Caco-2 (cell line): Measurements from ENCODE around the gene FGD2. TPM values are rescaled to one million over a fixed set of nuclear protein-coding genes. Genes with fewer than 3 reads are reported as not detected.

Source experiments
- BruUV-seq: library from RNA; stranded (reverse); fragments of 400-500 nt; replicated peaks from 2 replicates; lab custom pipeline; 2021; lab: Mats Ljungman, UMichigan
- CTCF ChIA-PET: fragments of 300-600 bp; sonication (Branson Sonifier 250); formaldehyde crosslinking; loops from one replicate; lab custom pipeline; 2022; ENCODE audit warnings: antibody characterized with exemption; lab: Charles Lee
- POLR2A ChIA-PET: fragments of 300-600 bp; sonication (Branson Sonifier 250); formaldehyde crosslinking; loops from one replicate; lab custom pipeline; 2022; ENCODE audit warnings: antibody characterized with exemption; lab: Charles Lee
- DNase-seq, 2 experiments: peaks; one replicate each; pipeline versions ENCODE4 v3.0.0 to v3.0.0-alpha.2; 2020 to 2022
- H3K27me3 ChIP-seq: replicated peaks from 2 replicates; pipeline ENCODE4 v1.6.0; 2011; ENCODE audit warnings: low read length; ENCODE audit not compliant: control insufficient read depth, insufficient read depth
- H3K36me3 ChIP-seq: 2 replicates; pipeline ENCODE4 v1.5.1; 2011; ENCODE audit warnings: low read length; ENCODE audit not compliant: control insufficient read depth, insufficient read depth
- H3K4me1 ChIP-seq: fragments of 250-450 bp; sonication (Bioruptor Pico); 2 replicates; pipeline ENCODE4 v1.5.1; 2020; ENCODE audit warnings: mild to moderate bottlenecking
- H3K4me3 ChIP-seq: 2 replicates; pipeline ENCODE4 v1.5.1; 2011; ENCODE audit warnings: low read depth, mild to moderate bottlenecking, control low read depth, low read length
- H3K9me3 ChIP-seq: fragments of 250-450 bp; sonication (Bioruptor Pico); 2 replicates; pipeline ENCODE4 v1.5.1; 2020; ENCODE audit warnings: mild to moderate bottlenecking, moderate library complexity
- H3K27ac Mint-ChIP-seq: one replicate; pipeline ENCODE4 v1.8.0; 2022; ENCODE audit warnings: mixed read lengths; ENCODE audit not compliant: unreplicated experiment
- H3K27me3 Mint-ChIP-seq: one replicate; pipeline ENCODE4 v1.8.0; 2022; ENCODE audit warnings: mixed read lengths; ENCODE audit not compliant: insufficient read depth, unreplicated experiment
- H3K36me3 Mint-ChIP-seq: one replicate; pipeline ENCODE4 v1.8.0; 2022; ENCODE audit warnings: mild to moderate bottlenecking, mixed read lengths; ENCODE audit not compliant: insufficient read depth, unreplicated experiment
- H3K4me1 Mint-ChIP-seq: one replicate; pipeline ENCODE4 v1.8.0; 2022; ENCODE audit warnings: low read depth, mixed read lengths; ENCODE audit not compliant: unreplicated experiment
- H3K4me3 Mint-ChIP-seq: one replicate; pipeline ENCODE4 v1.8.0; 2022; ENCODE audit warnings: mild to moderate bottlenecking, moderate library complexity, mixed read lengths; ENCODE audit not compliant: unreplicated experiment
- H3K9me3 Mint-ChIP-seq: one replicate; pipeline ENCODE4 v1.8.0; 2022; ENCODE audit warnings: mixed read lengths; ENCODE audit not compliant: unreplicated experiment
- CTCF ChIP-seq, 2 experiments: fragments of 200-600 bp in 1 of 2; IDR thresholded peaks; 1 replicate in 1 of 2; 2 replicates in 1 of 2; pipeline versions ENCODE4 v1.5.1 to v1.8.0; 2011 to 2022; ENCODE audit warnings: antibody characterized with exemption in 1 of 2, control low read depth in 1 of 2, inconsistent platforms in 1 of 2, low read depth in 1 of 2, low read length in 1 of 2, mild to moderate bottlenecking in 1 of 2, moderate library complexity in 1 of 2; ENCODE audit not compliant: insufficient read depth in 1 of 2, severe bottlenecking in 1 of 2, unreplicated experiment in 1 of 2
- intact Hi-C: fragments of 100-400 bp; cut with micrococcal nuclease; formaldehyde crosslinking; loops from one replicate; pipeline ENCODE4 v1.10.0; 2022; ENCODE audit not compliant: unreplicated experiment
- total RNA-seq: library from RNA; stranded (reverse); gene quantifications from 2 replicates; pipeline ENCODE4 v1.2.3, GENCODE V29; 2022

Gene FGD2
- total RNA-seq, 1 experiment from 2014 or later: not detected

- Mint-ChIP-seq H3K27ac (no peak overlapping the region), H3K27me3 (no peaks in the 10 kb centered on the region), H3K9me3 (no peaks in the 10 kb centered on the region), H3K36me3 (no peaks in the 10 kb centered on the region), H3K4me3 (no peak overlapping the region), H3K4me1 (peaks cover 7% of the 10 kb centered on the region)
- no peaks in the 10 kb centered on the region for H3K36me3 ChIP-seq
- CTCF ChIA-PET: interaction anchor here (1.5 kb wide), 1 partner anchor 50 kb away, joined by 3 read pairs; no protein-coding TSS in a partner anchor
- no peak overlapping the region for H3K4me3 ChIP-seq
- intact Hi-C loops: no loop called here
- TF ChIP-seq CTCF (IDR thresholded peaks at IDR 0.05; ENCODE audit: insufficient read depth in 1 of 2, low read depth in 1 of 2, low read length in 1 of 2, severe bottlenecking in 1 of 2, unreplicated experiment in 1 of 2): no peak
- DNase-seq: no peak
- no peaks in the 10 kb centered on the region for H3K27me3 ChIP-seq
- no TSS peak for BruUV-seq
- H3K9me3 ChIP-seq: no peaks in the 10 kb centered on the region
- no peaks in the 10 kb centered on the region for H3K4me1 ChIP-seq
- POLR2A ChIA-PET: no interaction called here
Measured at GRCh38 chr6:37068356-37069270, 63.2 kb downstream of the FGD2 start.

GRCh38 chr6:37069639-37070038 is 64.2 kb downstream of the FGD2 start:
- Mint-ChIP-seq H3K27me3 (no peaks in the 10 kb centered on the region), H3K4me1 (peaks cover 7% of the 10 kb centered on the region), H3K9me3 (no peaks in the 10 kb centered on the region), H3K27ac (no peak overlapping the region), H3K36me3 (no peaks in the 10 kb centered on the region), H3K4me3 (no peak overlapping the region)
- ChIA-PET POLR2A (no interaction called here), CTCF (no interaction called here)
- DNase-seq: no peak
- intact Hi-C loops: no loop called here
- no peak overlapping the region for H3K4me3 ChIP-seq
- no peaks in the 10 kb centered on the region for H3K9me3 ChIP-seq
- H3K36me3 ChIP-seq: no peaks in the 10 kb centered on the region
- H3K4me1 ChIP-seq: no peaks in the 10 kb centered on the region
- no peak for TF ChIP-seq CTCF (IDR thresholded peaks at IDR 0.05; ENCODE audit: insufficient read depth in 1 of 2, low read depth in 1 of 2, low read length in 1 of 2, severe bottlenecking in 1 of 2, unreplicated experiment in 1 of 2)
- no TSS peak for BruUV-seq
- no peaks in the 10 kb centered on the region for H3K27me3 ChIP-seq

- no peaks in the 10 kb centered on the region for H3K36me3 ChIP-seq
- no peak overlapping the region for H3K4me3 ChIP-seq
- H3K27me3 ChIP-seq: no peaks in the 10 kb centered on the region
- no peaks in the 10 kb centered on the region for H3K9me3 ChIP-seq
- ChIA-PET POLR2A (no interaction called here), CTCF (no interaction called here)
- intact Hi-C loops: no loop called here
- peaks cover 7% of the 10 kb centered on the region for H3K4me1 Mint-ChIP-seq
- no peaks in the 10 kb centered on the region for H3K9me3 Mint-ChIP-seq
- H3K4me1 ChIP-seq: no peaks in the 10 kb centered on the region
- BruUV-seq: no TSS peak
- no peak overlapping the region for H3K27ac Mint-ChIP-seq
- H3K27me3 Mint-ChIP-seq: no peaks in the 10 kb centered on the region
- no peak for TF ChIP-seq CTCF (IDR thresholded peaks at IDR 0.05; ENCODE audit: insufficient read depth in 1 of 2, low read depth in 1 of 2, low read length in 1 of 2, severe bottlenecking in 1 of 2, unreplicated experiment in 1 of 2)
- DNase-seq: no peak
- no peaks in the 10 kb centered on the region for H3K36me3 Mint-ChIP-seq
- no peak overlapping the region for H3K4me3 Mint-ChIP-seq
Measured at GRCh38 chr6:37072526-37072925, 67.1 kb downstream of the FGD2 start.
